K562 (cell line): ENCODE measurements around the gene ANKRD34A. TPM values are rescaled to one million over a fixed set of nuclear protein-coding genes. Genes with fewer than 3 reads are reported as not detected.

ENCODE experiments used
- ATAC-seq: fragments of 200-7000 bp; cut with Tn5 transposase; 3 replicates; pipeline ENCODE4 v1.9.1; 2020; ENCODE audit warnings: moderate library complexity
- BruUV-seq: library from RNA; stranded (reverse); fragments of 400-500 nt; replicated peaks from 2 replicates; lab custom pipeline; 2021; lab: Mats Ljungman, UMichigan
- CTCF ChIA-PET: fragments of 300-600 bp; formaldehyde crosslinking; extraction: SDS; loops from one replicate; lab custom pipeline; 2021; ENCODE audit warnings: low intra/inter-chr PET ratio; lab: Yijun Ruan, JAX
- POLR2A ChIA-PET: fragments of 300-600, 350-650 bp; sonication (Branson Sonifier 250); formaldehyde crosslinking; extraction: SDS; loops from one replicate; lab custom pipeline; 2021; ENCODE audit warnings: antibody characterized with exemption, inconsistent platforms; lab: Yijun Ruan, JAX
- DNase-seq, 4 experiments: peaks; one replicate each; pipeline versions ENCODE4 v3.0.0 to v3.0.0-alpha.2; 2011 to 2018; ENCODE audit warnings: low spot score in 3 of 4, mixed read lengths in 3 of 4; ENCODE audit errors: extremely low read depth in 1 of 4
- FAIRE-seq: peaks from 2 replicates; lab custom pipeline; 2011; peaks lifted over from hg19 to GRCh38; lab: Jason Lieb, UNC
- H2AFZ ChIP-seq: 2 replicates; pipeline ENCODE4 v1.6.0; 2011; ENCODE audit warnings: low read depth, low read length, control low read depth, inconsistent platforms
- H3K27ac ChIP-seq: fragments of 200-600 bp; 3 replicates; pipeline ENCODE4 v1.8.0; 2011; ENCODE audit warnings: low read depth, mild to moderate bottlenecking, control low read depth, inconsistent platforms, low read length, moderate library complexity, mixed read lengths; ENCODE audit errors: extremely low read depth
- H3K27me3 ChIP-seq, 2 experiments: fragments of 300-600 bp in 1 of 2; 2 replicates in 1 of 2; 3 replicates in 1 of 2; pipeline versions ENCODE4 v1.6.0 to v1.8.0; 2011; ENCODE audit warnings: inconsistent platforms in 2 of 2, low read length in 2 of 2, mild to moderate bottlenecking in 1 of 2, mixed read lengths in 1 of 2, moderate library complexity in 1 of 2; ENCODE audit not compliant: control insufficient read depth in 2 of 2, insufficient read depth in 2 of 2
- H3K36me3 ChIP-seq: fragments of 300-600 bp; 3 replicates; pipeline ENCODE4 v1.8.0; 2011; ENCODE audit warnings: mild to moderate bottlenecking, low read length, inconsistent platforms; ENCODE audit not compliant: control insufficient read depth, insufficient read depth
- H3K4me1 ChIP-seq, 2 experiments: fragments of 200-600 bp in 1 of 2; replicated peaks in 1 of 2; 2 replicates in 1 of 2; 3 replicates in 1 of 2; pipeline versions ENCODE4 v1.5.1 to v1.8.0; 2011; ENCODE audit warnings: inconsistent platforms in 2 of 2, low read length in 2 of 2, mild to moderate bottlenecking in 1 of 2, mixed read lengths in 1 of 2, moderate library complexity in 1 of 2; ENCODE audit not compliant: control insufficient read depth in 2 of 2, insufficient read depth in 2 of 2
- H3K4me2 ChIP-seq: 2 replicates; pipeline ENCODE4 v1.6.1; 2011; ENCODE audit warnings: low read length, control low read depth, inconsistent platforms, mixed read lengths; ENCODE audit not compliant: insufficient read depth
- H3K4me3 ChIP-seq: fragments of 200-600 bp; sonication (generic), shearing (Covaris generic); 2 replicates; pipeline ENCODE4 v1.5.1; 2016; ENCODE audit warnings: control low read depth, inconsistent platforms
- H3K79me2 ChIP-seq: fragments of 200-600 bp; 3 replicates; pipeline ENCODE4 v1.8.0; 2011; ENCODE audit warnings: low read length, inconsistent platforms; ENCODE audit not compliant: control insufficient read depth, insufficient read depth
- H3K9ac ChIP-seq, 2 experiments: 2 replicates each; pipeline versions ENCODE4 v1.6.0 to v1.6.1; 2011; ENCODE audit warnings: low read depth in 2 of 2, low read length in 2 of 2, control low read depth in 1 of 2, inconsistent platforms in 1 of 2, mild to moderate bottlenecking in 1 of 2, mixed read lengths in 1 of 2; ENCODE audit not compliant: insufficient read depth in 1 of 2
- H3K9me1 ChIP-seq: one replicate; pipeline ENCODE4 v1.6.0; 2011; ENCODE audit warnings: inconsistent platforms, mild to moderate bottlenecking, low read length, moderate library complexity; ENCODE audit not compliant: control insufficient read depth, insufficient read depth
- H3K9me3 ChIP-seq: replicated peaks from 2 replicates; pipeline ENCODE4 v1.5.1; 2011; ENCODE audit warnings: low read depth, low read length, inconsistent platforms; ENCODE audit not compliant: control insufficient read depth, insufficient read depth
- H4K20me1 ChIP-seq: replicated peaks from 2 replicates; pipeline ENCODE4 v1.6.1; 2011; ENCODE audit warnings: low read length, inconsistent platforms, mixed read lengths; ENCODE audit not compliant: control insufficient read depth, insufficient read depth
- BRD4 ChIP-seq: fragments of 200-600 bp; sonication (generic); IDR thresholded peaks from 2 replicates; pipeline ENCODE4 v1.6.1; 2017; ENCODE audit warnings: inconsistent platforms
- CEBPG ChIP-seq, 3 experiments: fragments of 200-800 bp in 1 of 3; sonication (Bioruptor generic) in 1 of 3; sonication (generic) in 1 of 3; formaldehyde crosslinking in 1 of 3; IDR thresholded peaks in 2 of 3; conservative IDR thresholded peaks in 1 of 3; 2 replicates each; pipeline versions ENCODE4 v1.6.1 to v1.8.0; 2016 to 2022; ENCODE audit warnings: missing compliant biosample characterization in 2 of 3, missing genetic modification characterization in 2 of 3, mild to moderate bottlenecking in 1 of 3, missing genetic modification reagents in 1 of 3
- CREB1 ChIP-seq, 2 experiments: sonication (generic) in 1 of 2; formaldehyde crosslinking in 1 of 2; IDR thresholded peaks; 2 replicates each; pipeline versions ENCODE4 v1.6.1 to v1.8.0; 2012 to 2022; ENCODE audit warnings: inconsistent platforms in 1 of 2, mild to moderate bottlenecking in 1 of 2, missing genetic modification reagents in 1 of 2, moderate library complexity in 1 of 2
- HCFC1 ChIP-seq: IDR thresholded peaks from 2 replicates; pipeline ENCODE4 v1.6.1; 2012; ENCODE audit warnings: low read depth, low read length, improper control_type of control experiment
- TARDBP ChIP-seq: fragments of 450-650 bp; IDR thresholded peaks from 2 replicates; pipeline ENCODE4 v1.6.1; 2016
- TCF7L2 ChIP-seq: fragments of 150-350 bp; IDR thresholded peaks from 2 replicates; pipeline ENCODE4 v1.6.1; 2016; ENCODE audit warnings: low read depth, mild to moderate bottlenecking, low read length, moderate library complexity
- WHSC1 ChIP-seq: IDR thresholded peaks from one replicate; pipeline ENCODE4 v1.6.1; 2012; ENCODE audit warnings: low read length, control low read depth, inconsistent platforms
- ZFP1 ChIP-seq: fragments of 450-650 bp; formaldehyde crosslinking; IDR thresholded peaks from 2 replicates; pipeline ENCODE4 v1.4.0; 2020; ENCODE audit warnings: mild to moderate bottlenecking, mixed read lengths
- WGBS: fragments of 100-300 bp; shearing (Covaris generic); methylation state at CpG from one replicate; pipeline ENCODE4 v1.1.6; 2016; ENCODE audit warnings: low coverage, mixed read lengths; ENCODE audit not compliant: insufficient coverage; ENCODE audit errors: missing lambda C conversion rate; 5-methylcytosine and 5-hydroxymethylcytosine counted together
- in situ Hi-C: fragments of 300-500 bp; cut with MboI; formaldehyde crosslinking; loops from 4 replicates; pipeline ENCODE4 v1.15.0; 2018; ENCODE audit warnings: inconsistent platforms, mixed read lengths
- intact Hi-C: fragments of 100-400 bp; cut with micrococcal nuclease; formaldehyde crosslinking; loops from 2 replicates; pipeline ENCODE4 v1.14.2; 2022
- polyA plus RNA-seq, 8 experiments: library from polyadenylated mRNA; depleted of rRNA in 4 of 8; stranded (reverse) in 5 of 8; unstranded in 3 of 8; fragments of >200 nt; fragmentation: Nextera tagmentation in 2 of 8; fragmentation: Illumina TruSeq in 1 of 8; extraction: Ambion mirVana in 2 of 8; extraction: Trizol in 1 of 8; gene quantifications; 2 replicates each; pipeline versions ENCODE4 v1.2.1 to v1.2.3, GENCODE V29; 2011 to 2014; ENCODE audit warnings: inconsistent platforms in 1 of 8, missing spikeins in 1 of 8
- total RNA-seq, 7 experiments: library from RNA; depleted of rRNA in 6 of 7; stranded (reverse); fragments of >200 nt in 6 of 7; fragmentation: Illumina TruSeq in 2 of 7; extraction: Trizol in 2 of 7; gene quantifications; 2 replicates each; pipeline versions ENCODE4 v1.2.1 to v1.2.3, GENCODE V29; 2011 to 2021; ENCODE audit warnings: low replicate concordance in 1 of 7
- TF ChIP-seq, protein P1 (sequence below): fragments of 450-650 bp; IDR thresholded peaks from 2 replicates; pipeline ENCODE4 v1.6.1; 2016; ENCODE audit warnings: mild to moderate bottlenecking
- TF ChIP-seq, protein P2 (sequence below), 3 experiments: fragments of 200-800 bp in 1 of 3; sonication (Bioruptor generic) in 1 of 3; sonication (generic) in 1 of 3; formaldehyde crosslinking in 1 of 3; IDR thresholded peaks; 2 replicates each; pipeline versions ENCODE4 v1.6.1 to v1.8.0; 2016 to 2022; ENCODE audit warnings: mild to moderate bottlenecking in 2 of 3, missing compliant biosample characterization in 2 of 3, missing genetic modification characterization in 2 of 3, missing genetic modification reagents in 1 of 3

The ANKRD34A gene
- total and polyA plus RNA-seq, 9 of the 15 experiments (the other 6 are each of a cell fraction or from before 2014, with no cell fraction given), result 0.06 to 1.6 (median 0.43) TPM

DNA sequence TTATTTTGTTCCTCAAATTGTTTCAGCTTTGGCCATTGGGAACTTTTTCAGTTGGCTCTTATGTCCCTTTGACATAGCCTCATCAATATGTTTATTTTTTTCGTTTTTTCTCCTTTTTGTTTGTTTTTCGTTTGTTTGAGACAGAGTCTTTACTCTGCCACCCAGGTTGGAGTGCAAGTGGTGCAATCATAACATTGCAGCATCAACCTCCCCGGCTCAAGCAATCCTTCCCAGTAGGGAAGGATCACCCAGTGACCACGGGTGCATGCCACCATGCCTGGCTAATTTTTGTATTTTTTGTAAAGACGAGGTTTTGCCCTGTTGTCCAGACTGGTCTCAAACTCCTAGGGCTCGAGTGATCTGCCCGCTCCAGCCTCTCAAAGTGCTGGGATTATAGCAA, 8.2 kb upstream of the ANKRD34A start:
- ATAC-seq (no peak), DNase-seq (no peak), FAIRE-seq (no peak)
- CTCF ChIA-PET, result no interaction called here
- no peaks in the 10 kb centered on the region for H3K9me1 ChIP-seq
- no peak overlapping the region for H3K4me3 ChIP-seq
- 0 out of 2 replicates have a peak, but pooled peaks cover under 1% of the 10 kb centered on the region for H3K9me3 ChIP-seq
- no peaks in the 10 kb centered on the region for H4K20me1 ChIP-seq
- no peaks in the 10 kb centered on the region for H3K27me3 ChIP-seq
- BruUV-seq, result no TSS peak
- TF ChIP-seq WHSC1 (no peak), HCFC1 (no peak), BRD4 (no peak), TARDBP (no peak), TCF7L2 (no peak), CEBPG (CRISPR knock-in tag; IDR thresholded peaks at IDR 0.05) (no peak), CEBPG (tag; conservative IDR thresholded peaks at IDR 0.05 in 1 of 2, IDR thresholded peaks at IDR 0.05 in 1 of 2) (no peak), ZFP1 (CRISPR knock-in tag) (no peak), CREB1 (IDR thresholded peaks at IDR 0.05) (no peak), CREB1 (CRISPR knock-in tag; IDR thresholded peaks at IDR 0.05) (no peak)
- TF ChIP-seq, protein P1, sequence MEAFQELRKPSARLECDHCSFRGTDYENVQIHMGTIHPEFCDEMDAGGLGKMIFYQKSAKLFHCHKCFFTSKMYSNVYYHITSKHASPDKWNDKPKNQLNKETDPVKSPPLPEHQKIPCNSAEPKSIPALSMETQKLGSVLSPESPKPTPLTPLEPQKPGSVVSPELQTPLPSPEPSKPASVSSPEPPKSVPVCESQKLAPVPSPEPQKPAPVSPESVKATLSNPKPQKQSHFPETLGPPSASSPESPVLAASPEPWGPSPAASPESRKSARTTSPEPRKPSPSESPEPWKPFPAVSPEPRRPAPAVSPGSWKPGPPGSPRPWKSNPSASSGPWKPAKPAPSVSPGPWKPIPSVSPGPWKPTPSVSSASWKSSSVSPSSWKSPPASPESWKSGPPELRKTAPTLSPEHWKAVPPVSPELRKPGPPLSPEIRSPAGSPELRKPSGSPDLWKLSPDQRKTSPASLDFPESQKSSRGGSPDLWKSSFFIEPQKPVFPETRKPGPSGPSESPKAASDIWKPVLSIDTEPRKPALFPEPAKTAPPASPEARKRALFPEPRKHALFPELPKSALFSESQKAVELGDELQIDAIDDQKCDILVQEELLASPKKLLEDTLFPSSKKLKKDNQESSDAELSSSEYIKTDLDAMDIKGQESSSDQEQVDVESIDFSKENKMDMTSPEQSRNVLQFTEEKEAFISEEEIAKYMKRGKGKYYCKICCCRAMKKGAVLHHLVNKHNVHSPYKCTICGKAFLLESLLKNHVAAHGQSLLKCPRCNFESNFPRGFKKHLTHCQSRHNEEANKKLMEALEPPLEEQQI, result no peak
- TF ChIP-seq, protein P2, sequence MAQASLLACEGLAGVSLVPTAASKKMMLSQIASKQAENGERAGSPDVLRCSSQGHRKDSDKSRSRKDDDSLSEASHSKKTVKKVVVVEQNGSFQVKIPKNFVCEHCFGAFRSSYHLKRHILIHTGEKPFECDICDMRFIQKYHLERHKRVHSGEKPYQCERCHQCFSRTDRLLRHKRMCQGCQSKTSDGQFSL (CRISPR knock-in tag; IDR thresholded peaks at IDR 0.05), result no peak
- TF ChIP-seq, protein P2 (tag; IDR thresholded peaks at IDR 0.05), result no peak
- peaks cover 4% of the 10 kb centered on the region; the same call in 1 of the 3 replicates for H3K36me3 ChIP-seq
- H3K4me1 ChIP-seq, result peaks cover 0 to 5% of the 10 kb centered on the region in 2 experiments; a peak in 4 of 5 replicates
- in situ Hi-C loops (no loop called here), intact Hi-C loops (no loop called here)
- no peak overlapping the region for H3K4me2 ChIP-seq
- no peak overlapping the region for H3K9ac ChIP-seq
- 63% methylated on average over 7 of the region's 7 CpGs for WGBS
- POLR2A ChIA-PET, result interaction anchor here (1.4 kb wide), 1 partner anchor 16 kb away, joined by 5 read pairs; no protein-coding TSS in a partner anchor
- H2AFZ ChIP-seq, result no peak overlapping the region
- no peak overlapping the region for H3K27ac ChIP-seq
- H3K79me2 ChIP-seq, result peaks cover 1% of the 10 kb centered on the region; the same call in 1 of the 3 replicates
